ENCODE measurements around the gene TNS1. TPM values are rescaled to one million over a fixed set of nuclear protein-coding genes. Genes with fewer than 3 reads are reported as not detected.
"Not testable (repeated sequence)": the region's sequence is repeated elsewhere in the genome, so short reads cannot be mapped to it uniquely, and the experiment has no call there.

Gene TNS1
- polyA plus RNA-seq (ENCODE audit: insufficient read length in 4 of 4) = 10 to 100 TPM; 56.1 to 65.8 (median 61.6) TPM

DNA sequence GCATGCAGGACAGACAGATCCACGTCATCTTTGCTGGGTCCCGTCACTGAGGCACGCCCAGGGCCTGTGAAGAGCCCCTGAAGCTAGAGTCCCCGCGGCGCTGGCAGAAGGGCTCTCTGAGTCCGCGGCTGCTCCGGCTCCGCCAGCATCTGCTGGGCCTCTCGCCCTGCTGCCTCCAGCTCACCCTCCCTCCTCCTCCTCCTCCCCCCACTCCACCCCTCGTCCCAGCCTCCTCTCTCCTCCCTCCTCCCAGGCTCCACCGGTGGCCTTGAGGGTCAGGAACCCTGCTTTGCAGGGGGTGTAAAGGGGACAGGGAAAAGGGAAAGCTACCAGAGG is at the start of gene TNS1:
TSS of gene TNS1 (minus strand) at position 151 of the 336 bp plus-strand sequence. CDS start at position 28, 123 bp downstream.
- DNase-seq (ENCODE audit: low read depth in 4 of 4, low spot score in 3 of 4) = no peak

DNA sequence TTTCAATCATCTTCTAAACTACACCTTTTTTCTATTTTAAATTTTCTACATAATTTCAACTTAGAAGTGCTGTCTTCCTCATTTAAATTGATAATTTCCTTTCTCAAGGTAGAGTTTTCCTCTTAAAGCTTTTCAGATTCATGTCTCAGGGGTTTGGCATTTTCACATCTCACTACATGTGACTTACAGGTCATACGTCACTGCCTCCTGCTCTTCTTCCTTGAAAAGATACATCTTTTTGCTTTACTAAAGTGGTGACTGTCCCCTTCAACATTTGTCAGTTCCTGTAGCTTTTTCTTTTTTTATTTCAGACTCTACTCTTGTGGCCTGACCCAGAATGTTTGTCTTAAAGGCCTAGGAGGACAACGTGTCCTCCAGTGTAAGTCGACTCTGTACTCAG is 49.1 kb upstream of the TNS1 start:
- no peak for DNase-seq (ENCODE audit: low read depth in 4 of 4, low spot score in 3 of 4)

DNA sequence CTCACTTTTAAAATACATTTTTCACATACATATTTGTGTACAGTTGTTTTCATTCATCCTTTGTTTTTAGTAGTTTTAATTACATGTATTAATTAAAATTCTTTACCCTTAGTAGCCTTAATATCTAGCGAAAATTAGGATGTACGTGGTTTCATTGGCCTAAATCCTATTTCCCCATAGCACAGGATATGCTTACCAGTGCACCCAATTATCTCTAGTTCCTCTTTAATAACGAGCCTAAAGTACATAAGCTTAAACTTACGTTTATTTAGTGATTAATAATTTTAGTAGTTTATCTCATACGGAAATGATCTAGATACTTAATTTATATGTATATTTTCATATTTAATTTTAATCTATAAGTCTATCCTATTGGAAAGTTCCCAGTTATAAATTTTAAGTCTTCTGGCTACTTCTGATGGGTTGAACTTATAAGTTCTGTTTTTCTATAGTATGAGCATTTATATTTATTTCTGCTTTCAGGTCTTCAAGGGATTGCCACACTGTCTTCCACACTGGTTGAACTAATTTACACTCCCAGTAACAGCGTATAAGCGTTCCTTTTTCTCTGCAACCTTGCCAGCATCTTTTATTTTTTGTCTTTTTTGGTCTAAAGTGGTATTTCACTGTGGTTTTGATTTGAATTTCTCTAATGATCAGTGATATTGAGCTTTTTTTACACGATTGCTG is 44.9 kb upstream of the TNS1 start:
- no peak for DNase-seq (ENCODE audit: low read depth in 4 of 4, low spot score in 3 of 4)

DNA sequence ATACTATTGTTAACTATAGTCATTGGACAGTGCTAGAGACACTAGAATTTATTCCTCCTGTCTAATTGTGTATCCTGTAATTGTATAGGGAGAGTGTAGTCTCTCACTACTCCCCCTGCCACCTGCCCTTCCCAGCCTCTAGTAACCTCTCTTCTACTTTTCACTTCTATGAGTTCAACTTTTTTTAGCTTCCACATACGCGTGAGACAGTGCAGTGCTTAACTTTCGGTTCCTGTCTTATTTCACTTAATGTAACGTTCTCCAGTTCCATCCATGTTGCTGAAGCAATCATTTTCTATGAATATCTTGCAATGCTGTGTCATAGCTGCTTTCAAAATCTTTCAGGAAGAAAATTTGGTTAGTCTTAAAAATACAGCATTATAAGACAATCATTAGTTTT is 43.4 kb upstream of the TNS1 start:
- no peak for DNase-seq (ENCODE audit: low read depth in 4 of 4, low spot score in 3 of 4)

DNA sequence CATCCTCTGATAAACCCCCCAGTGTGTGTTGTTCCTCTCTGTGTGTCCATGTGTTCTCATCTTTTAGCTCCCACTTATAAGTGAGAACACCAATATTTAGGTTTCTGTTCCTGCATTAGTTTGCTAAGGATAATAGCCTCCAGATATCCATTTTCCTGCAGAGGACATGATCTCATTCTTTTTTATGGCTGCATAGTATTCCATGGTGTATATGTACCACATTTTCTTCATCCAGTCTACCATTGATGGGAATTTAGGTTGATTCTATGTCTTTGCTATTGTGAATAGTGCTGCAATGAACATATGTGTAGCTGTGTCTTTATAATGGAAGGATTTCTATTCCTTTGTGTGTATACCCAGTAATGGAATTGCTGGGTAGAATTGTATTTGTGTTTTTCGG is 41.8 kb upstream of the TNS1 start:
- not testable (repeated sequence) for DNase-seq (ENCODE audit: low read depth in 4 of 4, low spot score in 3 of 4)

DNA sequence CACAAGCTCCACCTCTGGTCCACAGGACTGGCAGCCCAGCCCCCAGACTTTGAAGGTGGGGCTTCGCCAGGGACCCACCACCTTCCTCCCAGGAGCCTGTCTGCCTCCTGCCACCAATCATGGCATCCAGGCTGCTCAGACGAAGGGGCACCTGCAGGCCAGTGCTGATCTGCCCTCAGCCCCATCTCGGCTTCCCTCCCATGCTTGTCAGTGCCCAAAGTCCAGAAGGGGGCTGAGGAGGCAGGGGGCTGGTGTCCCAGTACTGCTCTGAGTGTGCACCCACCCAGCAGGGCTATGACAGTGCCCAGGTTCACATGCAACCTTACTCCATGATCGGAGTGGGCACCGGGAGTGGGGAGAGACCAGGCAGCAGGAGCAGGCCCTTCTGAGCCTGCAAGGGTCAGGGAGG is 40.9 kb upstream of the TNS1 start:
- no peak for DNase-seq (ENCODE audit: low read depth in 4 of 4, low spot score in 3 of 4)

DNA sequence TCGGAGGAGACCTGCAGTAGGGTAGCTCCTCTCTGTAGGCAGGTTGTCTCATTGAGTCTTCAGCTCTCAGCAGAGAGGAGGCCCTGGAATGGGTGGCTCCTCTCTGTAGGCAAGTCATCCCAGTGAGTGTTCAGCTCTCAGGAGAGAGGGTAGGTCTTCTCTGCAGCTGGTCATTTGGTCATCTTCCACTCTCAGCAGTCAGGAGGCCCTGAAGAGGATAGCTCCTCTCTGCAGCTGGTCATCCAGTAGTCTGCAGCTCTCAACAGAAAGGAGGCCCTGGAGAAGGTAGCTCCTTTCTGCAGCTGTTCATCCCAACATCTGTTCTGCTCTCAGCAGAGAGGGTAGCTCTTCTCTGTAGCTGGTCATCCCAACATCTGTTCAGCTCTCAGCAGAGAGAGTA is 40.3 kb upstream of the TNS1 start:
- DNase-seq (ENCODE audit: low read depth in 4 of 4, low spot score in 3 of 4) = no peak

DNA sequence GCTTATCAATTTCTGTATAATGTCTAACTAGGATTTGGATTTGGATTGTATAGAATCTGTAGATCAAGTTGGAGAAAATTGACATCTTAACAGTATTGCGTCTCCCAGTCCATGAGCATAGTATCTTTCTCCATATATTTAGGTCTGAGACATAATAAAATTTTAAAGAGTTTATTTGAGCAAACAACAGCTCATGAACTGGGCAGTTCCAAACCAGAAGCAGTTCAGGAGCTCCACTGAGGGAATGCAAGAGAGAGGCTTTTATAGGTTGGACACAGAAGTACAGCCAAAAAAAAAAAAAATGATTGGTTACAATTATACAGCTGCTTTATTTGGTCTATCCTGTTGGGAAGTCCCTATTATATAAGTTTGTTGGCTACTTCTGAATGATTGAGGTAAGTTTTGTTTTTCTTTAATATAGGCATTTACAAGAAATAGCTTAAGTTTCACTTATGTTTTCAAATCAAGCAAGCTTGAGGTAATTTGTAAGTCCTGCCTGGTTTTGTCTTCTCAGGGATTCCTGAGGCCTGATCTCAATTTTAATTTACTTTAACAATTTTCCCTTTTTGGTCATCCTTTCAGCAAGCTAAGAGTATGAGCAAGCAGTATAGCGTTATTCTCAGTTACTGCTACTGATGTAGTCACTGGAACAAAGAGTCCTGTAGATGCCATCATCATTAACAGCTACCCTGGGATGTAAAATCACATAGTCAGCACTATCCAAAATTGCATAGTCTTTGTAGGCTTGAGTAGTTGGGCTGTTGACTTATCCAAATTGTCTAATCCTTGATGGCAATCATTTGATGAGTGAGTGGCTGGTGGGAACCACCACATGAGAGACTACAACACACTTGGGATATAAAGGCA is 38.7 kb upstream of the TNS1 start:
- no peak for DNase-seq (ENCODE audit: low read depth in 4 of 4, low spot score in 3 of 4)

DNA sequence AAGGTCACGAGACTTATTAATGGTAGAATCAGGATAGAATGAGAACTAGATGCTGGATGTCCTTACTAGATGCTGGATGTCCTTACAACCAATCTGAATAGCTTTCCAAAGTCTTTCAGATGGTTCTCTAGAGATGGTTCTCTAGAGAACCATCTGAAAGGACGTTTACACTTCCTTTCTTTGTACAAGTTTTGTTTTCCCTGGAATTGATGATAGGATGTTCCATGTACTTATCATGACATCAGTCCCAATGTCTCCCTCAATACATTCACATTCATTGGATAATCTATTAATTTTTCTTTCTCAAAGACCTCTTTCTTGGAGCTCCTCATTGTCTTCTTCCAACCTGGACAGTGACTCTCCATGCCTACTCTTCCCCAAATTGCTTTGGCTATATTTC is 38.1 kb upstream of the TNS1 start:
- no peak for DNase-seq (ENCODE audit: low read depth in 4 of 4, low spot score in 3 of 4)

DNA sequence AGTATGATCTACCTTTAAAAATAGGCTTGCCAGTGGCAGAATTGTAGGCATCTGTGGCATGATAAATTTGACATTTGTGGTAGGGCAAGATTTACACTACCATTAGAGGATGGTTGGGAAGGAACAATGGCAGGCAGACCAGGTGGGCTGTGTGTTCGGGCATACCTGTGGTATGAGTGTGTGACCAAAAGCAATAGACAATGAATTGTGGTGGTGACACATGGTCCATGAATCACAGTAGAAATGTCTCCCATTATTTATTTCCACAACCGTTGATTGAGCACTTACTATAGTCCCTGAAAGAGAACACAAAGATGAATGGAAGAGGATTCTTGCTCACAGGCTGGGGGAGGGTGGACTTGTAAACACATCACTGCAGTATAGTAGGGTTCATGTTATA is 36.4 kb upstream of the TNS1 start:
- no peak for DNase-seq (ENCODE audit: low read depth in 4 of 4, low spot score in 3 of 4)

DNA sequence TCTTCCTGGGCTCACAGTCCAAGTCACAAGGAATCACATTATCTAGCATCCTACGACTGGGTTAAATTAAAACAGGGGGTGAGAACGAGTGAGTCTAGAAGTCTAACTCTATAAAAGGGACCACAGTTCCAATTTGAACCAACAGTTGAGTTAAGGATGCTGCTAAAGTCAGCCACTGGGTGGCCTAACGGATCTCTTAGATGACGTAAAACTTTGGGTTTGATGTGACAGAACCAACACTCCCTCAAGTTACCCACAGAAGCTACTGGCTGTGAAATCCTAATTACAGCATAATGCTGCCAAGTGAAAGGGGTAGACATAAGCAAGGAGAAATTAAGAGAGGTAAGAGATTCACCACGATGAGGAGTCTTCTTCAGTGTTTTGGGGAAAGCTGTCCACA is 33.6 kb upstream of the TNS1 start:
- no peak for DNase-seq (ENCODE audit: low read depth in 4 of 4, low spot score in 3 of 4)

DNA sequence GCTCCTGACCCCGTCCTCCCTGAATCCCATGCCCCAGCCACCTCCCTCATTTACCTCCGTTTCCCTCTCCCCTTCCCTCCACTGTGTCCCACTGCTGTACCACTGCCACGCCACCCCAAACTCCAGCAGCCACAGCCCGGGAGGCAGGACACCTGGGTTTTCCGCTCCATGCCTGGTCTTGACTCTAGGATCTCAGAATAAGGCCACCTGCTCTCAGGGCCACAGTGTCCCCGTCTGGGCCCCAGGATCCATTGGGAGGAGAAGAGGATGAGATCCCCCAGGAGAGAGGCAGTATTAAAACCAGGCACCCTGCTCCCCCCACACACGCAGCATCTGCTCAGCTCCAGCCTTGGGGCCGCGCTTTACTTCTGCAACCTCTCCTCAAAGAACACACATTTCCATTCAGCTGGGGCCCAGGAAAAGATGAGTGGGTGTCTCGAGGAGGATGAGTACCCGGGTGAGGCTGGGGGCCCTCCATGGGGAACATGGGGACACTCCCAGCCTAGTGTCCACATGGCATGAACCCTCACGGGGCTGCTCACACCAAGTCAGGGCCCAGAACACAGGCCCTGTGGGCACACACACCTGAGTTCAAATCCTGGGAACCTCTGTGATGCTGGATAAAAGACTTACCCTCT is 32.8 kb upstream of the TNS1 start:
- DNase-seq (ENCODE audit: low read depth in 4 of 4, low spot score in 3 of 4) = no peak

DNA sequence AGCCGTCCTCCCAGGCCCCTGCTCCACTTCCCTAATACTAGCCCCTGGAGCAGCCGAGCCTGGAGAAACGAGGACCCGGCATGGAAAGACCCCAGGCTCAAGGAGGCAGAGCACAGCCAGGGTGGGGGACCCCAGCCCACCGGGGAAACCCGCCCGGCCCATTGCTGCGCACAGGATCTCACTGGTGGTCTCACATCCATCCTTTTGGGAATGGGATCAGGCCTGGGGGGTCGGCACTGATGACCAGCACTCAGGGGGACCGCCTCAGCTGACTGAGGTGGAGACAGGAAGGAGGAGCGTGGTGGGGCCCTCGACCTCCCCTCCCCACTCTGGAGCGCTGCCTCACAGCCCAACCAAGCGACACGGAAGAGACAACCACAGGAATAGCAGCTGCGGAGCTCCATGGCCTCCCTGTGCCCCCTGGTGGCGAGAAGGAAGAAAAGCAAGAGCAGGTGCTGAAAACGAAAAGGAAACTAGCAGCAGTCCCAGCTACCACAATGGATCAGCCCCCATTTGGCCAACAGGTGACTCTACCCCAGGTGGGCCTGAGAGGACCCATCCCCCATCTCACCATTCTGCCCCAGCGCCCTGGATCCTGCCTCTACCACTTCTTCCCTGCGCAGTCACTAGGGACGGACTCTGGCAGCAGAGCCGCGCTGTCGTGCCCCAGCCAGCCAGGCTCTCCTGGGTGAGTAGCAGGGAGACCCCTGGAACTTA is 31.9 kb upstream of the TNS1 start:
- peak in 2 of 4 donors; percentile 39 to 68 for DNase-seq (ENCODE audit: low read depth in 4 of 4, low spot score in 3 of 4)

DNA sequence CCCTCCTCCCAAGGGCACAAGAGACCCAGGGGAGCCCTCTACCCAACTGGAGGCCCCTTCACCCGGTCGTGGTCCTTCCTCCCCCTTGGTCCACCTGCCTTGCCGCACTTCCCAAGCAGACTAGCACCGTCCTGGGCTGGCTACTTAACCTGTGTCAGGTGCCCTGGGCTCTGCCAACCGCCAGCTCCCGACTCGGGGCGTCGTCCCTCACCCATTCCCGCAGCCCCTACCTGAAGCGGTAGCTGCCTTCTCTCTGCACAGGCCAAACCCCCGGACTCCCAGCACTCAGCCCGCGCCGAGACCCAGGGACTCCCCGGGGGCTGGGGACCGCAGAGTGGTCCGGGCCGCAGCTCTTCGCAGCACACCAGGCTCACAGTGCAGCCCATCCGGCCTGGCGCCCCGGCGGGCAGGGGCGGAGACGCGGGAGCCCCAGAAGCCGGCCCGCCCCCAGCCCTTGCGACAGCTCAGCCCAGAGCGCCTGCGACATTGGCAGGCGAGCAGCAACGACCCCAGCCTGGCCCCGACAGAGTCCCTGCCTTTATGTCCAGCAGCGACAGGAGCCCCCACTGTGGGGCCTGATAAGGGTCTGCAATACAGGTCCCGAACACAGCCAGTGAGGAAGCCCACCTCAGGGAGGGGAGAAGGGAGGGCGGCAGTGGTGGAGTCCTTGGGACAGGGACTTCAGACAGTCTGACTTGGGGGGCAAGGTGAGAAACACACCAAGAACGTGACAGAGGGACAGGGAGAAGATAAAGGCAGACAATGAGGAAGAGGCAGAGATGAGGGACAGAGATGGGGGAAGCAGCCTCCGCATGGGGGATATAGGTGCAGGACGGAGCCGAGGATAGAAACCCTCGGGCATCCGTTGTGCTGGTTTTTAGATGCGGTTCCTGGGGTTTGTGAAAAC is 31.0 kb upstream of the TNS1 start:
- no peak for DNase-seq (ENCODE audit: low read depth in 4 of 4, low spot score in 3 of 4)

DNA sequence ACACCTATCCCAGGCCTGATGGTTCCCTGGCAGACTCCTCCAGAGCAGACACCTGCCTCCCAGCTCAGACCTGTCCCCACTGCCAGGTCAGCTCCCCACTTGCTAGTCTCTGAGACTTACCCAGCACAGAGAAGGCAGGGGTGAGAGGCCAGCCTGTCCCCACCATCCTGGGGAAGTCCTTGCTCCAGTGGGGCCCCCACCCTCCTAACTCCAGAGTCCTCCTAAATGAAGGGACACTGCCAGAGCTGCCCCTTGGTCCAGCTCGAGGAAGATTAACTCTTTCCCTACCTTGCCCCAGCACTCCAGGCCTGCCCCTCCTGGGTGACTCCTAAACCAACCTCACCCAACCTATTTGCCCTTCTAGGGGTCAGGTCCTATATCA is 30.4 kb upstream of the TNS1 start:
- DNase-seq (ENCODE audit: low read depth in 4 of 4, low spot score in 3 of 4) = no peak

DNA sequence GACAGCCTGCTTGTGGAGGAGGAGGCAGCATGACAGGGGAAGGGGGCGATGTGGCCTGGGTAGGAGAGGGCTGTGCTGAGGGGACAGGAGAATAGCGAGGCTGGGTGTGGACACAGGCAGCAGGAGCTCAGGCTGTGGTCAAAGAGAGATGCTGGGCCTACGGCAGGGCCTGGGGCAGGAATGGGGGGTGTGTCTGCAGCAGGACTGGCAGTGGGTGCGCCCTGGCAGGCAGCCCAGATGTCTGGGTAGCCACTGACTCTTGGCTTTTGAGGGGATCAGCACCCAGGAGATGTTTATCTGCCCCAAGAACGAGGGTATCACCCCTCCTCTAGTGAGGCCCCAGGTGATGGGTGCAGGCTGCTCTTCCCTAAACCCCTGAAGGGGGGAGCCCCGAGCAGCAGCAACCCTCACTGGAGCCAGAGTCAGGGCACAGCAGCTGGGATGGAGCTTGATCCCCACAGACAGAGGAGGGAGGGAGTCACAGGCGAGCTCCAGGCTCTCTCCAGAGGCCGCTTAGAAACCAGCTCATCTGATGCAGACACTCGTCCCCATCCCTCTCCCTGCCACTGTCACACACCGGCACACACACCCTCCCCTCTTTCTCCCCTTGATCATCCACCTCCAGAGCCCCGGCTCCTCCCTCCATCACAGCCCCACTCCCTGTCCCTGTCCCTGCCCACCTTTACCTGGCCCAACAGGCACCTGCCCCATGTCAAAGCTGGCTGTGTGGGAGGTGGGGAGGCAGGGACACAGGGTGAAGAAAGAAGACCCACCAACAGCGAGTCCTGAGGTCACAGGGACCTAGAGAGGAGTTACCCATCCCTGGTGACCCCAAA is 29.8 kb upstream of the TNS1 start:
- no peak for DNase-seq (ENCODE audit: low read depth in 4 of 4, low spot score in 3 of 4)

DNA sequence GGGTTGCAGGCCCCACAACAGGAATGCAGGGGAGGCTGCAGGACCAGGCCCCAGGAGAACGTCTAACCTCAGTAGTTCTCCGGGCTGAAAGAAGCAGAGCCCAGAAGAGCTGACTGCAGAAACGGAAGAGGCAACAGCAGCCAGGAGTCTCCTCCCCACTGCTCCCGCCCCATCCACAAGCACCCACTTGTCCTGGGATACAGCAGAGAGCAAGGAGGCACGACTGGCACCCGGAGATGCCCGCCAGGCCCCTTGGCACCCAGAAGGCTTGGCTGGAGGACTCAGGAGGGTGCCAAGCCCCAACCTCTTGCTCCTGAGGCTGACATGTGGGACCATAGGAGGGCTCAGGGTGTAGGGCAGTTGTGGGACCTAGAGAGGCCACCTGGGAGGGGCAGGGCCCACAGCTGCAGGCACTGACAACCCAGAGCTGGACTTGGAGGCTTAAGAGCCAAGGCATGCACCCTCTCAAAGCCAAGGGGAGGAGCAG is 29.0 kb upstream of the TNS1 start:
- DNase-seq (ENCODE audit: low read depth in 4 of 4, low spot score in 3 of 4) = no peak

DNA sequence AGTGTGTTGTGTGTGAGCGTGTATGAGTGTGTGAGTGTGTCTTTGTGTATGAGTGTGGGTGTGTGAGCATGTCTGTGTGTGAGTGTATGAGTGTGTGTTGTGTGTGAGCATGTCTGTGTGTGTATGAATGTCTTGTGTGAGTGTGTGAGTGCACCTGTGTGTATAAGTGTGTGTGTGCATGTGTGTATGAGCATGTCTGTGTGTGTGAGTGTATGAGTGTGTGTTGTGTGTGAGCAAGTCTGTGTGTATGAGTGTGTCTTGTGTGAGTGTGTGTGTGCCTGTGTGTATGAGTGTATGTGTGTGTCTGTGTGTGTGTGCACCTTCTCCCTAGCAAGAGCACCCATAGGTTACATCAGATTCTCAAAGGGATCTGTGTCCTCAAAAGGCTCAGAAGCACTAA is 28.5 kb upstream of the TNS1 start:
- no peak for DNase-seq (ENCODE audit: low read depth in 4 of 4, low spot score in 3 of 4)
